Jurkat, Clone E6-1 (cell line): ENCODE data around the gene LAMB4.

ENCODE experiments used
- DNase-seq: peaks from one replicate; pipeline ENCODE4 v3.0.0-alpha.2; 2011; ENCODE audit warnings: low read depth, low spot score
- H3K4me3 ChIP-seq: 2 replicates; pipeline ENCODE4 v1.5.1; 2011; ENCODE audit warnings: mild to moderate bottlenecking, low read length, control low read depth, moderate library complexity

LAMB4 gene

GRCh38 chr7:108143658-108144420 is 13.7 kb upstream of the LAMB4 start:
- no peak overlapping the region for H3K4me3 ChIP-seq
- DNase-seq: peak; percentile 7

GRCh38 chr7:108142675-108143259 is 12.6 kb upstream of the LAMB4 start:
- no peak overlapping the region for H3K4me3 ChIP-seq
- no peak for DNase-seq

GRCh38 chr7:108142180-108142579 is 12.0 kb upstream of the LAMB4 start:
- no peak for DNase-seq
- H3K4me3 ChIP-seq: no peak overlapping the region

GRCh38 chr7:108140671-108141070 is 10.5 kb upstream of the LAMB4 start:
- no peak overlapping the region for H3K4me3 ChIP-seq
- DNase-seq: no peak

- H3K4me3 ChIP-seq: no peak overlapping the region
- no peak for DNase-seq
These were observed 8.8 kb upstream of the LAMB4 start for GRCh38 chr7:108138911-108139310.

GRCh38 chr7:108137993-108138392 is 7.8 kb upstream of the LAMB4 start:
- no peak overlapping the region for H3K4me3 ChIP-seq
- no peak for DNase-seq

GRCh38 chr7:108137040-108137439 is 6.9 kb upstream of the LAMB4 start:
- DNase-seq: no peak
- no peak overlapping the region for H3K4me3 ChIP-seq

- H3K4me3 ChIP-seq: no peak overlapping the region
- DNase-seq: no peak
These were observed 6.1 kb upstream of the LAMB4 start for GRCh38 chr7:108136191-108136688.

GRCh38 chr7:108135446-108136190 is 5.5 kb upstream of the LAMB4 start:
- DNase-seq: peak; percentile 47
- no peak overlapping the region for H3K4me3 ChIP-seq

GRCh38 chr7:108134486-108134885 is 4.3 kb upstream of the LAMB4 start:
- no peak for DNase-seq
- no peak overlapping the region for H3K4me3 ChIP-seq

GRCh38 chr7:108132551-108133265 is 2.5 kb upstream of the LAMB4 start:
- DNase-seq: no peak
- no peak overlapping the region for H3K4me3 ChIP-seq

- DNase-seq: no peak
- H3K4me3 ChIP-seq: no peak overlapping the region
These were observed 869 bp downstream of the LAMB4 start for GRCh38 chr7:108129018-108129965.

GRCh38 chr7:108128514-108128913 is 1.6 kb downstream of the LAMB4 start:
- H3K4me3 ChIP-seq: no peak overlapping the region
- no peak for DNase-seq

GRCh38 chr7:108127461-108127860 is 2.7 kb downstream of the LAMB4 start:
- no peak for DNase-seq
- H3K4me3 ChIP-seq: no peak overlapping the region

- no peak for DNase-seq
- no peak overlapping the region for H3K4me3 ChIP-seq
These were observed 5.3 kb downstream of the LAMB4 start for GRCh38 chr7:108124820-108125219.

- DNase-seq: no peak
- no peak overlapping the region for H3K4me3 ChIP-seq
These were observed 8.0 kb downstream of the LAMB4 start for GRCh38 chr7:108122181-108122580.

- DNase-seq: no peak
- H3K4me3 ChIP-seq: no peak overlapping the region
These were observed 9.2 kb downstream of the LAMB4 start for GRCh38 chr7:108120933-108121332.

- no peak overlapping the region for H3K4me3 ChIP-seq
- no peak for DNase-seq
These were observed 10.0 kb downstream of the LAMB4 start for GRCh38 chr7:108120196-108120595.
